Measurements from ENCODE around the gene ITGA11.

Gene ITGA11

GRCh38 chr15:68328964-68329363 is 103.0 kb downstream of the ITGA11 start:
- DNase-seq: no peak

GRCh38 chr15:68328443-68328842 is 103.5 kb downstream of the ITGA11 start:
- no peak for DNase-seq

DNA sequence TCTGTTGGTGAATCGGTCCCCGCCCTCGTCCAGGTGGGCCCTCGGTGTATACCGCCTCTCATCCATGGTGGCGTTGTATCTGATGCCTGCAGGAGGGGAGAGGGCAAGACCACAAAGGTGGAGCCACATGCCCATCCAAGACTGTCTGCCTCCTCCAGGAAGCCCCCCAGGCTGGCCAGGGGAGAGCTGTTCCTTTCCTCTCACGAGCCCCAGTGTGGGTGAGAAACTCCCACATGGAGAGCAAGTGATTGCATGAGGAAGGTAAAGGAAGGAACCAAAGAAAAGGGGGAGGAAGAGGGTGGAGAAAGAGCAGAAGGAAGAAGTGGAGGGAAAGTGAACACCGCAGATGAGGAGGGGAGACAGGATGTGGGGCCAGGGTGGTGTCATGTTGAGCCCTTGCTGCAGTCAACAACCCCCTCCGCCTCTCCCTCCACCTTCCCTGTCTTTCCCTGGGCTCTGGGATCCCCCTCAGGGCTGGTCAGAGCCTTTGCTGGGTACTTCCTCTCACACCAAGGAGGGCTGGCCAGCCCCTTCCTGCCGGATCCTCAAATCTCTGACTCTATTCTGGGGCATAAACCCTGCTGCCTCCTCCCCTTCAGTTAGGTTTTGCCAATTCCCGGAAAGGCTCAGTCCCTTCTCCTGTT is 105.1 kb downstream of the ITGA11 start:
- DNase-seq: no peak

DNA sequence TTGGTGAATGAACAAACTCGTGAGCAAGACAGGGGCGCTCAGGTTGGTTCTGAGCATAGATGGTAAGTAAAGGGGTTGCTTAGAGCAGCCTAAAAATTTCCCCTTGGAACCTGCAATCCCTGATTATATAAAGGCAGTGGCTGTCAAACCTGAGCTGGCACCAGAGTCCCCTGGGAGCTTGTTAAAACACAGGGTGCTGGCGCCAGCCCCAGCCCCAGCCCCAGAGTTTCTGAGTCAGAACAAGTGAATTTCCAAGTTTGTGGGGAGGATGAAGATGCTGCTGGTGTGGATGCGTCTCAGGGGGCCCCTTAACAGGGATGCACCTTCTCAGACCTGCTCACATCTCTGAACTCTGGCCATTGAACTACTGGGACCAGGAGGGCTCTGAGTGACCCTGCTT is 106.2 kb downstream of the ITGA11 start:
- no peak for DNase-seq

DNA sequence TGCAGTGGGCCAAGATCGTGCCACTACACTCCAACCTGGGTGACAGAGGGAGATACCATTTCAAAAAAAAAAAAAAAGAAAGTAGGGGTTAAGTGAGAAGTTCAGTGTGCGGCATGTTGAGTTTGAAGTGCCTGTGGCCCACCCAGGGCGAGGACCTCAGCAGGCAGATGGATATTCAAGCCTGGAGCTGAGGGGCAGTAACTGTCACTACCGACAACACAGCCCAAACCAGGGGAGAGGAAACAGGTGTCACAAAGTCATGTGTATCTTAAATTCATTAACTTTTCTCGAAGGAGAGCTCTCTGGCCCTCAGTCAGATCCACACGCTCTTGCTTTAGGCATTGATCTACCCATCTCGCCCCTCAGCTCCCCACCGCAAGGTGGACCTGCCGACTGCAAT is 109.2 kb downstream of the ITGA11 start:
- no peak for DNase-seq

- DNase-seq: no peak
Measured at GRCh38 chr15:68321229-68321628, 110.7 kb downstream of the ITGA11 start.

GRCh38 chr15:68319997-68320396 is 112.0 kb downstream of the ITGA11 start:
- DNase-seq: no peak

GRCh38 chr15:68318931-68319909 is 112.7 kb downstream of the ITGA11 start:
- DNase-seq: peak; percentile 16

DNA sequence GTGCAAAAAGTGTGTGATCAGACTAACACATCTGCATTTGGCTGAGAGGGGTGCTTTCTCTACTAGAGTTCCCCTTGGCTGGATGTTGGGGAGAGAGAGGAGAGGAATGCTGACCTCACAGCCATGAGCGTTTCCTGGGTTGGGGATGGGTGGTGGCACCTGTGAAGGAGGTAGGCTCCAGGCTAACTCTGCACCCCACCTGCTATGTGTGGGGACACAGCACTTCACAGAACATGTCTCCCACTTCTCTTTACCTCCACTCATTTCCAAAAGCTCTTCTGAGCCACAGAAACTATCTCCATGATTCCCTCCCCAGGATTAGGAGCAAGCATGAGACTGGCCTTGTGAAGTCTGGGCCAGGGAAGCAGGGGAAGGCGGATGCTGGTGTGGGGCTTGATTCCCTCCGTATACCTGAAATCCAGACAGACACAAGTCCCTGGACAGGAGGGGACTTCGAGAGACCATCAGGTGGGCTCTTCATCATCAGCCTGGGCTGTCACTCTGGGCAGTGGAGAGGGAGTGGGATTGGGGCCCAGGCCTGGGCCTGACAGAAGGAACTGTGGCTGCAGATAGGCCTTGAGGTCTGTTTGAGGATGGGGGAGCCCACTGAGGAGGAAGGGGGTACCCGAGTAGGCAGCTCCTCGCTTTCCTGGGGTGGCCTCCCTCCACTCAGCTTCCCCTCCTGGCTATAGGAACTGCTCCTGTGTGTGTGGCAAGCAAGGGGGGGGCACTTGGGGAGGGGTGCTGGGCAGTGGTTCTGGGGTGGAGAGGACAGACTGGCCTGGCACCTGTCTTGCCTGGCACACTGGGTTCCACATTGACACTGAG is 113.7 kb downstream of the ITGA11 start:
- peak; percentile 13 for DNase-seq

GRCh38 chr15:68317281-68318007 is 114.5 kb downstream of the ITGA11 start:
- peak; percentile 20 for DNase-seq

GRCh38 chr15:68316061-68316804 is 115.7 kb downstream of the ITGA11 start:
- DNase-seq: peak; percentile 26

DNA sequence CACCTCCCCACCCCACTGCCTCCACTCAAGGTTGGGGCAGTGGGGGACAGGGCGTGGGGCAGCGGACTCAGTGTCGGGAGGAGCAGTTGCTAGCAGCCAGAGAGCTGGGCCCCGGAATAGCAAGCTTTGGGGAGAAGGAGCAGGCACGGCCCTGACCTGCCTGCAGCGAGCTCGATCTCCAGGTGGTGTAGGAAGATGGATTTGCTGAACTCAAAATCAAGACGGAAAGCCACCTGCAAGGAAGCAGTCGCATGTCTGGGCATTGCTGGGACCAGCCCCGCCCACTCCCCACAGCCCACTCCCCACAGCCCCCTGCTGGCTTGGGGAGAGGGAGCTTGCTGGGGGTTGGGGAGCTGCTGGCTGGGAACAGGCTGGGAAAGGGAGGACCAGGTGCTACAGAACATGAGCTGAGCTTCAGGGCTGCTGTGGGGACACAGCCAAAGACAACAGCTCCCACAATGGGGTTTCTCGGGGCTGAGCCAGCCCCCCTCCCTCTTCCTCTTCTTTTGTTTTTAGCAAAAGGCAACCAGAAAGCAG is 116.4 kb downstream of the ITGA11 start:
- DNase-seq: peak; percentile 36

DNA sequence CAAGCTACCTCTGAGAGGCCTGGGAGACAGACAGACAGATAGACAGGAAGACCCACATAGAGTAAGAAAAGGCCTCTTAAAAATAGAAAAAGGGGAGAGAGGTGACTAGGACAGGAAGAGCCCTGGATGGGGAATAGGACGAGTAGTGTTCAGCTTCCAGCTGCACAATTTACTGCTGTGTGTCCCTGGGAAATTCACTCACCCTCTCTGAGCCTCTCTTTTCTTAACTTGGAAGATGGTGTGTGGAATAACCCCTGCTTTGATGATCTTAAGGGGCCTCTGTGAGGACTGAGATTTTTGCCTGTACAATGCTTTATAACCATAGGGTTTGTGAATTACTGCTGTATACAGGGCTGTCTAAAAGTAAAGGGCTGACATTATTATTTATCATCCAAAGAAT is 116.9 kb downstream of the ITGA11 start:
- DNase-seq: peak; percentile 8

DNA sequence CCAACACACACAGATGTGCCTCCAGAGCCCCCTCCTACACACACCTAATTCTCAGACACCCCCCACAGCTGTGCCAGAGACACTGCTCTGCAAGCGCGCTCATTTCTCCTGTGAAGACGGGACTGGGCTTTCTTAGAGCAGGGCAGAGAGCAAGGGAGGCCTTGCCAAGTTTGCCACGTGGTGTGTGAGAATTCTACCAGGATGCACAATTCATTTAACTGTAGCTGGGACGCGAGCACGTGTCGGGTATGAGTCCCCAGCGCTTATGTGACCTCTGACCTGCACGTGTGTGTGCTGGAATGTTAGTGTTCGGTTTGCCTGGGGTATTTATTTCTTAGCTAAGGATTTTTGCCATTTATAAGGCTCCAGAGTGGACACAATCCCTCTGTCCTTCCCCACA is 117.4 kb downstream of the ITGA11 start:
- peak; percentile 32 for DNase-seq

DNA sequence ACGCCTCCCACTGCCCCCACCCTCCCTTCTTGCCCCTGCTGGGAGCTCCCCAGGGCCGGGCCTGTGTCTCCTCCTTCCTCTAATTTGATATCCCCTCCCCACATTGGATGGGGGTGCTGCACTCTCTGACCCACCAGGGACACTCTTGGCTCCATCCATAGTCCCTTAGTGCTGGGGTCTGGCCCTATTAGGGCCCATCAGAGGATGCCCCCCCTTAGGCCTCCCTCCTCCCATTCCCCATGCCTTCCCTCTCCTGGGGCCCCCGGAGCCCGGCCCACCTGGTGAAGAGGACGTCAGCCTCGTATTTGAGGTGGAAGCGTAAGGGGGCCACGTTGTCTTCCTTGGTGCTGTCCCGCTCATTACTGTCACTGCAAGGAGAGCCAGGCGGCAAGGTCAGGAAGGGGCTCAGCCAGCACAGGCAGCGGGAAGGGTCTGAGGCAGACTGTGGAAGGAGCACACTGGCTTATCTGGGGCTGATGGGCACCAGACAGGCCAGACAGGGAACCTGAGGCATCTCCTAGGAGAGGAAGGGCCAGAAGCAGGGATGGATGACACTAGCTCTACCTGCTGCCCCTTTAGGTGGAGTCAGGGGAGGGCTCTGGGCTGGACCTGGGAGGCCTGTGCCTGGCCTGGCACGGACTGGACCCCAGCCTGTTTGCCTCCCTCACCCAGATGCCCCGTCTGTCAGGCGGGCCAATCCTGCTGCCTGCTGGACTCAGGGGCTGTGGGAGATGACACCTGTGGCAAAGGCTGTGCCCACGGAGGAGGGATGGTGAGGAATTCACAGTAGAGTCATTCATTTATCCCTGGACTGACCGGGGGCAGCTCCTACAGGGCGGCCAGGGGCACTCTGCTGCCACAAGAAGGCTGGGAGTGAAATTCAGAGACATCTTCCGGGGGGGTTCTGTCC is 118.2 kb downstream of the ITGA11 start:
- no peak for DNase-seq

GRCh38 chr15:68312701-68313204 is 119.2 kb downstream of the ITGA11 start:
- no peak for DNase-seq

DNA sequence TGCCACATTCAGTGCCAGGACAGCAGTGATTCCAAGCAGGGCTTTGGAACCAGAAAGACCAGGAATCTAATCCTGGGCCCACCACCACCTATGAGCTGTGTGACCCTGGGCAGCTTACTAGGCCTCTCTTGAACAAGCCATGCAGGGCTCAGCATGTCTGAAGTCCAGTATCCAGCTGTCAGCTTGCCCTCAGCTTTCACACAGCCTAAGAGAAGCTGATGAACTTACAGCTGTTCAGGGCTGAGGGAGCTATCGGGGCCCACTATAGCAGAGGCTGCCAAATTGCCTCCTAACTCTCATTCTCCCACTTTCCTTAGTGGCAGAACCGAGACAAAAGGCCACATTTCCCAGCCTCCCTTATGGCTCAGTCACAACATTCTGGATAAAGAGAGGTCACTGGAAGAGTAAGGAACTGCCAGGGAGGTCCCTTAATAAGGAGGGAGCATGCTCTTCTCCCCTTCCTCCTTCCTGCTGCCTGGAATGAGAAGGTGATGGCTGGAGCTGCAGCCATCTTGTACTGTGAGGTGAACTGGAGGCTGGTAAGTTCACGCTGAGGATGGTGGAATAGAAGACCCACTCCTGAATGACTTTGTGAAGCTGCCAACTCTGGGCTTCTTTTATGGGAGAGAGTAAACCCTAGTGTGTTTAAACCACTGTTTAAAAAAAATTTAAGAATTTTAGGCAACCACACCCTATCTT is 120.0 kb downstream of the ITGA11 start:
- DNase-seq: no peak

- DNase-seq: no peak
Measured at GRCh38 chr15:68311464-68311835, 120.5 kb downstream of the ITGA11 start.

DNA sequence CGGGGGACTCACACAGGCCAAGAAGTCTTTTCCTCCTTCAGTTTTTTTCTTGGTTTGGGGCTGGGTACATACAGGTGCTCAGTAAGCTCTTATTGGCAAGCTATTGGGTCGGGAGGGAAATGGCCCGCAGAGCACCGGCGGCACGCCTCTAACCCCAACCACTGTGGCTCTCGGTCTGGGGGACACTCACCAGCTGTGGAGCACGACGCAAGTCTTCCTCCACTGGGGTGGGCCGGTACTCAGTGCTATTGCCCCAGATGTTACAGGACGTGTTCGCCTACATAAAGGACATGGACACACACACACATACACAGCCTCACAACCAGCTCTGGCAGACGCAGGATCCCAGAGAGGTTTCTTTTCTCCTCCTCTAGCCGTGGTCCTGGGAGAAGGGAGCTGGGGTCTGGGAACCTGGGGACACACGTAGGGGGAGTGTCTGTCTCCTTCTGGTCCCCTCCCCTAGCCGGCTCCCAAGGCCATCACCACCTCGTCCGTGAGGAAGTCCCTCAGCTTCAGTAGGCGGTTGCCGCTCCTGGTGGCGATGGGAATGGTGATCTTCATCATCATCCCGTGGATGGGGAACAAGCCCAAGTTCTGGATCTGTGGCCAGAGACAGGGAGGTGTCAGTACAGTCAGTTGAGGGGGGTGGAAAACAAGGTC is 121.0 kb downstream of the ITGA11 start:
- DNase-seq: no peak
